ENCODE measurements around the gene CCR1. TPM values are rescaled to one million over a fixed set of nuclear protein-coding genes. Genes with fewer than 3 reads are reported as not detected.
"Not testable (repeated sequence)": the region's sequence is repeated elsewhere in the genome, so short reads cannot be mapped to it uniquely, and the experiment has no call there.

Gene CCR1
- polyA plus RNA-seq, 1 donor = 3.1 TPM

DNA sequence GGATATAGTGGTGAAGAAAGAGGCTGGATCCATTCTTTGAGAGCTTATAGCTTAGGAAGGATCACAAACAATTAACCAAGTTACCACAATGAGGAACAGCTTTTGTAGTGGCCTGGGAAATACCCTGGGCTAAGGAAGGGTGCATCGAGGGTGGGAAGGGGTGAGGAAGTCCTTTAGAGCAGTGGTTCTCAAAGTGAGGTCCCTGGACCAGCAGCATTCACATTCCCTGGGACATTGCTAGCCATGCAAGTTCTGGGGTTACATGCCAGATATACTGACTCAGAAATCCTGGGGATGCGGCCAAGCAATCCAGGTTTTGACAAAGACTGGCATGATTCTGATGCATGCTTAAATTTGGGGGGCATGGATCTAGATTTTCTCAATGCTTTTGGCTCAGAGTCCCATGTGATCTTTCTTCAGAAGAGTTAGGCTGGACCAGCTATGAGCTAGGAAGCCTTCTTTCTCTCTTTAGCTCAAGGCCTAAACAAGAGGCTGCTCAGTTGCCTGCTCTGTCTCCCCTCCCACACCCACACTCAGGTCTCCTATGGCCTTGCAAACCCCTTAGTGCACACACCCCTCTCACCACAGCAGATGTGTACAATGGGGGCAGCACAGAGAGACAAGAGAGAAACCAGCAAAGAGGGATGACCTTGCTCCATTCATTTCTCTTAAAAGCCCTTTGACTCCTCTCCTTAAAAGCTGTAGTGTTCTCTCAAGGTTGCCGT, 1.8 kb upstream of the CCR1 start:
- no peak for DNase-seq

DNA sequence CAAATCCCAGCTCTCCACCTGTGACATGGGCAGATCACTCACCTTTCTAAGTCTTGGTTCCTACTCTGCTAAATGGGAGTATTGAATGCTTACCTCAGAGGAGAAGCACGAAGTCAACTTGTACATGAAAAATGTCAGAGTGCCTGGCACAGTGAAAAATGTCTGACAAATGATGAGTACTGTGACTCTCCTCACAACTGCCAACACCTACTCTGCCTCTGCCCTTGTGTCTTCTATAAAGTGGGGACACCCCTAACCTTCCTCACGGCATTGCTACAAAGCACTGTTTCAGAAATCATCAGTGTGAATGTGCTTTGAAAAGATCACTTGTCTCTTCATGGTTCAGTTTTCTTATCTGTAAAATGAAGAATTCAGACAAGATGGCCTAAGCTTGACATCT, 940 bp upstream of the CCR1 start:
- no peak for DNase-seq

DNA sequence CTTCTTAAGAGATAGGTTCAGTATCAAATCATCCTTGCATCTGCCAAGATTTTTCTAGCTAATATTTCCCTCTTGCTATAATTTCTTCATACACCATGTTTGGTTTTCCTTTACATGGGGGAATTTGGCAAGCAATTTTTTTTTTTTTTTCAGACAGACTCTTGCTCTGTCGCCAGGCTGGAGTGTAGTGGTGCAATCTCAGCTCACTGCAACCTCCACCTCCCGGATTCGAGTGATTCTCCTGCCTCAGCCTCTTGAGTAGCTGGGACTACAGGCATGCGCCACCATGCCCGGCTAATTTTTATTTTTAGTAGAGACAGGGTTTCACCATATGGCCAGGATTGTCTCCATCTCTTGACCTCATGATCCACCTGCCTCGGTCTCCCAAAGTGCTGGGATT, 599 bp downstream of the CCR1 start:
- not testable (repeated sequence) for DNase-seq

DNA sequence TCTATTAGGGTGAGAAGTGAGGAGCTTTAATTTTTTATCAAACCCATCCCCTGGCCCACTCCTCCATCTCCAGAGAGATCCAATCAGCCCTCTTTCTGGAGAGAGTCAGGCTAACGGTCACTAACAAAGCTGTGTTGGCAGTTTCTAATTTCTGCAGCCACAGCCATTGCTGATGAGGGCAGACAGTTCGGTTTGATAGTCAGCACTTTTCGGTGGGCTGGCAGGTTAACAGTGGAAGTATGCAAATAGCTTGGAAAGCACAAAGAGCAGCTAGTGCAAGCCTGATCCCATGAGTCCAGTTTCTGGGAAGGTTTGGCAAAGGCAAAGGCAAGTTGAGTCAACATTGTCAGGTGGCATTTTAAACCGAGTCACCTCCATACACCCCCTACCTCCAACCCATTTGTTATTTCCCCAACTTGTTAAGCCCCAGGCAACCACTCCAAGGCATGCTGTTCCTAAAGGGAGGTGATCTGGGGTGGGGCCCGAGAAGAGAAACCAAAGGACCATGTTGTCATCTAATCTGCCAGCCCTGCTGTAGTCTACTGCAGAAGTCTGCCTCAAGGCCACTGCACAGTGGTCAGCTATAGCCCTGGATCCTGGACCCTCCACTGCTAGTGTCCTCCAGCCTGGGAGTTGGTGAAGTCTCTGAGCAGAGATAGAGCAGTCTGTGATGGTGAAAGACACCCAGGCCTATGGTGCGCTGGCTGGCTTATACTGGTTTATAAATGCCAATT, 1.7 kb downstream of the CCR1 start:
- no peak for DNase-seq

DNA sequence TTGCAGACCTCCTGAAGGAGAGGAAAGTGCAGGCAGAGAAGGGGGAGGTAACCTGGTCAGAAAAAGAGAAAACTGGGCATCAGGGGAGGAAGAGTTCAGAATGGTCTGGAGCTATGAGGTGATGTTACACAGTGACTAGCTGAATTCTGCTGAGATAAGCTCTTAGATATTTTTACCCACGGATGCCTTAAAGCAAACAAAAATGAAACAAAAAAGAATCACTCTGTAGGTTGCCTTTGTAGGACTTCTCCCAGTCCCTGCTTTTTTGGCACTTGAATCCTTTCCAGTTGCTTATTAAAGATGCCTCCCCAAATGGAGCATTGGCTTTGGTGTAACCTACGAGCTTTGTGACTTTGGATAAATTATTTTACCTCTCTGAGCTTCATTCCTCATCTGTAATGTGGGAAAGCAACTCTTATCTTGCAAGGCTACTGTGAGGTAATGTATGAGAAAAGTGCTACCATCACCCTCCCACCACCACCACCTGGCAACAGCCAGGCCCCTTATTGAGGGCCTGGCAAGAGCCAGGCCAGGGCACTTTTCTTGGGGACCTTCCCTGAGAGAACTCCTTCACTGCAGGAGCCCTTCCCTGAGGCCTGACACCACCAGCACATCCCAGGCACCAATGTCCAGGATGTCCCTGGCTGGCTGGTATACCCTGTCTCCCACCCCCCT, 2.7 kb downstream of the CCR1 start:
- no peak for DNase-seq

DNA sequence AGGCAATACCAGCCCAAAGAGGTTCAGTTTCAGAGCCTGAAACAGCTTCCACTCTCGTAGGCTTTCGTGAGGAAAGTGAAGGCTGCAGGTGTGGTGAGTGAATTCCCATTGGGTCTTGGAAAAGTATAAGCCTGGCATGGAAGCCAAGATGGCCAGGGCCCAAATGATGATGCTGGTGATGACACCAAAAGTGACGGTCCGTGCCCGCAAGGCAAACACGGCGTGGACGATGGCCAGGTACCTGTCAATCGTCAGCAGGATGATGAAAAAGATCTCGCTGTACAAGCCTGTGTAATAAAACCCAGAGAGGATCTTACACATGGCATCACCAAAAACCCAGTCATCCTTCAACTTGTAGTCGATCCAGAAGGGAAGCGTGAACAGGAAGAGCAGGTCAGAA, 4.4 kb downstream of the CCR1 start:
- DNase-seq = no peak

DNA sequence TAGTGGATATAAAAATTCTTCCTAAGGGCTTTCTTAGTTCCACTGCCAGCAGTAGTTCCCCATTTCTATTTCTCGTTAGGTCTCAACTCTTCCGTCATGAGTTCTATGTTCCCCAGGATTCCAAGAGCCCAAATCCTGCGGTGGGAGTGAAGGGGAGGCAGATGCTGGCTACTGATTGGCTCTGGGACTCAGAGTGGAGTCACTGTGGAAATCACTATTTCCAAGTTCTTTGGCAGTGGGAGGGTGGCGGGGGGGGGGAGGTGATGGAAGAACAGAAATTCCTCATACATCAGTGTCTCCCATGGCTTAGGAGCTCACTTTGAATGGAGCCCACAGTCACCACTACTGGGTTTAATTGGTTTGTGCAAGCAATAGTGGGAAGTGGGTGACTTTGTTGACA, 5.6 kb downstream of the CCR1 start:
- DNase-seq = no peak

DNA sequence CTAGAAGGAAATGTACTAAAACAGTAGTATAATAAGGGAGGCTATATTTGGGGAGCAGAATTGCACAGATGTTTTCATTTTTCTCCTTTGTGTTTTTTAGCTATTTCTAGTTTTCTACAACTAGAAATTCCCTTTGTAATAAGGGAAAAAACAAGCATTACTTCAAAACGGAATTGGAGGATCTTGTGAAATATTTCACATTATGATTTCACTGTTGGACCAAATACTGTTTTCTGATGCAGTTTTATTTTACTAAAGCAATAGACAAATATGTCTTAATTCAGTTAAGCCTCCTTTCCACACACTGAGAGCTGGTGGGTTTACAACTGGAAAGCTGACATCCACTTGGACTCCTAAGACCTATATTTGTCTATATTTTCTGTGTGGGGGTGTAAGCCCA, 7.3 kb downstream of the CCR1 start:
- no peak for DNase-seq

DNA sequence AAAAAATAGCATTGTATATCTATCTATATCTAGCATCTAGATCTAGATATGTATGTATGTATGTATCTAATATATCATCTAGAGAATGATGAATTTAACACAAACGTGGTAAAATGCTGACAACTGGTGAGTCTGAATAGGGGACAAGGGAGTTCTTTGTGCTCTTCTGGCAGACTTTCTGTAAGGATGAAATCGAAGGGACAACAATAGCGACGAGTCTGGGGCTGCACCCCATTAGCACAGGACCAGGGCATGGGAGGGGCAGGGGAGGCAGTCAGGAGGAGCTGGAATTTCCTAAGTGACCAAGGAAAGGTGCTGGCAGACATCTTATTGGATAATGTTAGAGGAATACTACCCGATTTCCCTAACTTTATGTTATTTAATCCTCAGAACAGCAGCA, 7.9 kb downstream of the CCR1 start:
- DNase-seq = no peak

DNA sequence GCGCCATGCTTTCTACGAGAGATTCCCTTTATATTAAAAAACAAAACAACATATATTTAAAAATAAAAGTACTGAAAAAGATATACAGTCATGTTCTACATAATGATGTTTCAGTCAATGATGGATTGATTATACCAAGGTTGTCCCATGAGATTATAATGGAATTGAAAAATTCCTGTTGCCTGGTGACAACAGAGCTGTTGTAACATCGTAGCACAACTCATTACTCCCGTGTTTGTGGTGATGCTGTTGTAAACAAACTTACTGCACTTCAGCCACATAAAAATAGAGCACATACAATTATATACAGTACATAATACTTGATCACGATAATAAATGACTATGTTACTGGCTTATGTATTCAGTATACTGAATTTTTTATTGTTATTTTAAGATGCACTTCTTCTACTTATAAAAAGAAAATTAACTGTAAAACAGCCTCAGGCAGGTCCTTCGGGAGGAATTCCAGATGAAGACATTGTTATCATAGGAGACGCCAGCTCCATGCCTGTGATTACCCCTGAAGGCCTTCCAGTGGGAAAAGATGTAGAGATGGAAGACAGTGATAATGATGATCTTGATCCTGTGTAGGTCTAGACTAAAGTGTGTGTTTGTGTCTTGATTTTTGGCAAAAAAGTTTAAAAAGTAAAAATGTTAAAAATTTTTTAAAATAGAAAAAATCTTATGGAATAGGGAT, 11.7 kb downstream of the CCR1 start:
- no peak for DNase-seq

DNA sequence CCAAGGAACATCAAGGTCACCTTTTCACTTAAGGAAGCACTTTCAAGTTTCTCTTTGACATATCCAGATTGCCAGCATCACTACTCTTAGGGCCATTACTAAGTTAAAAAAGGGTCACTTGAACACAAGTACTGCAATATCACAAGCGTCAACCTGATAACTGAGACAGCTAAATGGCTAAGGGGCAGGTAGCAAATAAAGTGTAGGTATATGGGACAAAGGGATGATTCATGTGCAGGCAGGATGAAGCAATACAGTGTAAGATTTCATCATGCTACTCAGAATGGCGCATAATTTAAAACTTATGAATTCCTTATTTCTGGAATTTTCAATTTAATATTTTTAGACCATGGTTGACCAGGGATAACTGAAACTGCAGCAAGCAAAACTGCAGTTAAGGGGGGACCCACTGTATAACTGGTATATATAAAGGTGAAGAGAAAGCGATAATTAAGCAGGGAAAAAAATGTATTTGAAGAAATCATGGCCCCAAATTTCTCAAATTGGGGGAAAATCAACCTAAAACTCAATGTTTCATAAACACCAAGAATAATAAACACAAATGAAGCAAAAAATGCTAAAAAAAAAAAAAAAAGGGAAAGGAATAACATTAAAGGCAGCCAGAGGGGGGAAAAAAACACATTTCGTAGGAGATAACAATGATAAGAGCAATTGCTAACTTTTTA, 13.1 kb downstream of the CCR1 start:
- no peak for DNase-seq

DNA sequence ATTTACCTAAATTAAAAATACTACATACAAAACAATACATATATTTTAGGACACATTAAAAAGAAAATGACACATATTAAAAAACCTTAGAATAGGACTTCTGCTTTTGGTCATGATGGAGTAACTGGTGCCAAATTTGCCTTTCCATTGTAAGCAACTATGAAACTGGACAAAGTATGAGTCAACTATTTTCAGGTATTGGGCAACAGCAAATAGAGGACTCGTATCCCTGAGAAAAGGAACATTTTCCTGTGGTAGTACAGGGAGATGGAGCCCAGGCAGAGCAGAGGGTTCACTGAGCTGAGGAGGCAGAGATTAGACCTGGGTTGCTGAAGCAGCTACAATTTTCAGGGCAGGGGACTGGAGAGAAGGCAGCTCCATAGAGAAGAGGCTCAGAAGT, 14.7 kb downstream of the CCR1 start:
- DNase-seq = no peak

DNA sequence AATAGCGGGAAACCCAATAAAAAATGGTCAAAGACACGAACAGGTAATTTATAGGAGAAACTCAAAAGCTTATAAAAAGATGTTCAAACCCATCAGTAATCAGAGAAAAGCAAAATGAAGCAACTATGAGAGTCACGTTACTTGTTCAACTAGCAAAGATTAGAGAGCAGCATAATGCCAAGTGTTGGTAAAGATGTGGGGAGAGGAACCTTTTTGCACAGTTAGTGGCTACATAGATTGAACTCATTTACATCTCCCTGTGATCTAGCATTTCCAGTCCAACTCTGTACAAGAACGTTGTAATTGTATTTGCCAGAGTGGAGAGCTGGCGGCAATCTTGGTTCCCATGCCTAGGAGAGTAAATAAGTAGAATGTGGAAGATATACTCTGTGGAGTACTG, 15.2 kb downstream of the CCR1 start:
- DNase-seq = no peak

DNA sequence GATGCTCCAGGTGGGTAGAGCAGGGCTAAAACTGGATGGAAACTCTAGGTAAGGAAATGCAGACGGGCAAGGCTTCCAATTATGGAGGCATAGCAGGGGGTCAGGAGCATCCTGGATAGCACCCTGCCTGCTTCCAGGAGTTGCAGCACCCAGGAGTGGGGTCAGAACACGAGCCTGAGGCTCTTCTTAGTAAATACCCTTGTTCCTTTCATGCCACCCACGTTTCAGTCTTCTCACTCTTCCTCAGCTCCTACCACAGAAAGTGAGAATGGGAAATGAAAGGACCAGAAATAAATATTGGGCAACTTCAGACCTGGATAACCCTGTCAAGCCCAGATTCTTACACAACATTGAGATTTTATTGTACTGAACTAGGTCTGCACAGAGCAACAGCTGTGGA, 16.4 kb downstream of the CCR1 start:
- no peak for DNase-seq

DNA sequence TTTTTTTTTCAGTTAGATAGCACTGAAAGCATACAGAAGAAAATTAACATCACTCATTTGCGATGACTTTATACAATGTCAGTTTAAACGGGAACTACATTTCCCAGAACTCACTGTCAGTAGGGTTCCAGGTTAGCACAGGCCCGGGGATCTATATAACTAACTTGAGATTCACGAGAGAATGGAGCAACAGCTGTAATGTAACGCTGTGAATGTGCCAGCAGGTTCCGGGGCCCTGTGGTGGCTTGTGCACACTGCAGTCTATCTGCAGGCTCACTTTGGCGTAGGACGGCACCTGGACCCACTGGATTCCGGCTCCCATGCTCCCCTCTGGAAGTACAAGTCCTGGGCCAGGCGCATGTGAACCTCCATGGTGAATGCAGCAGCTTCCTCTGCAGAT, 19.4 kb downstream of the CCR1 start:
- DNase-seq = no peak

DNA sequence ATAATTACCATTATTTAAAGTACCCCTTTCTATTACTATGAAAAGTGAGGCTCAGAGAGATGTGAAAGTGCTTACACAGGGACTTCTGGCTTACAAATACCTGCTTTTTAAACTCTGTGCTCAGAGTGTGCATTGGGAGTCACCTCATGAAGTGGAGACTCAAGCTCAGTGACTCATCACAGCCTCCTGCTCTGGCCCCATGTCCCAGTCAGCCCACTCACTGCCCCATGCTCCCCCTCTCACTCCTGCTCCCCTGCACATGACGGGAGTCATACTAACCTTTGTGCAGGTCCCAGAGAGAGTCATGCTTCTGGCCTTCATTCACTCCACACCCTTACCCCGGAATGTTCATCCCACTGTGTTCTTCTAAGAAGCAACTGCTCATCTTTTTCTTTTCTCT, 20.2 kb downstream of the CCR1 start:
- DNase-seq = no peak

DNA sequence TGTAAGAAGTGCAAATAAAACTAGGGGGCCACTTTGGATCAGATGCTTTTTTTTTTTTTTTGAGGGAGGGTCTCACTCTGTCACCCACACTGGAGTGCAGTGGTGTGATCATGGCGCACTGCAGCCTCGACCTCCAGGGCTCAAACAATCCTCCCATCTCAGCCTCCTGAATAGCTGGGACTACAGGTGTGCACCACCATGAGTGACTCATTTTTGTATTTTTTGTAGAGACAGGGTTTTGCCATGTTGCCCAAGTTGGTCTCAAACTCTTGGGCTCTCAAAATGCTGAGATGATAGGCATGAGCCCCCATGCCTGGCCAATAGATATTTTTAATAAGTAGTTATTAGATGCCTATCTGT, 20.8 kb downstream of the CCR1 start:
- no peak for DNase-seq

DNA sequence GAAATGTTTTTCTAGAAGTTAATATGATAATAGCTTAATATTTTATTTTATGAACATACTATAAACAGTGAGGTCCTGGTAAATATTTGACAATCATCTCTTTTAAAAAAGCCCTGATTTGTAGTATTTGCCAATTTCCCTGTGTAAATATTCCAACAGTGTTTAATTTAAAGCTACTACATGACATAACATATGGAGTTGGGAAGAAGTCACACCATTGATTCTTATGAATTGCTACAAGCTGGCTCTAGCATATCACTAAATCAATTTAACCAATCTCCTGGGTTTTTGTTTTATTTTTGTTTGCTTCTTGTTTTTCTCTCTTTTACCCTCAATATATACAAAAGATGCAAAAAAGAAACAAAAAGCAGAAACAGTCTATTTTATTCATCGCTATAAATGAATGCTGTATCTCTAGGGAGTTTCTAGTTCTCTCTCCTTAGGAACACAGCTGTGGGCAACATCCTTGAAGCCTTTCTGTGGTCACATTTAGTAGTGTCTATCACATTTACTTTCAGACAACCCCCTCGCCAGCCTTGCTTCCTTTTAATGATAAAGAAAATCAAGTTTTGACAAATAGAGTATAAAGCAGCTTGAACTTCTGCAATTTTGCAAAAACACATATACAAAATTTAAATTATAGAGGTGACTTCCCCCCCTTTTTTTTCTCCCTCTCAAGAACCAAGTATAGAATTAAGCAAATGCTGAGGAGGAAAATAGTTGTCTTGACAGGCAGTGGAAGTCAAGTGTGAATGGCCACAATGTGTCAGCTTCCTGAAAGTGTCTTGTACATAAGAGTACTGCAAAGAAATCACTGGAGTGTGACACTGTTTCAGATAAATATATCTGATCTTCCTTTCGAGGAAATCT, 21.4 kb downstream of the CCR1 start:
- no peak for DNase-seq

DNA sequence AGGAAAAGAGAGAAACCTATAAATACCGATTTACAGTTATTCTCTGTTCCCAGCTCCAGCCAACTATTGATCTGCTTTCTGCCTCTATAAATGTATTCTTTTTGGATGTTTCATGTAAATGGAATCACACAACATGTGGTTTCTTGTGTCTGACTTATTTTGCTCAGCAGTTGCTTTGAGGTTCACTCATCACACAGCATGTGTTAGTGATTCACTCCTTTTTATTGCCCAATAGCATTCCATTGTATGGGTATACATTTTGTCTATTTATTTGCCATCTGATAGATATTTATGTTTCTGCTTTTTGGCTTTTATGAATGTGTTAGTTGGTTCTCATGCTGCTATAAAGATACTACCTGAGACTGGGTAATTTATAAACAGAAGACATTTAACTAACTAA, 23.6 kb downstream of the CCR1 start:
- no peak for DNase-seq

DNA sequence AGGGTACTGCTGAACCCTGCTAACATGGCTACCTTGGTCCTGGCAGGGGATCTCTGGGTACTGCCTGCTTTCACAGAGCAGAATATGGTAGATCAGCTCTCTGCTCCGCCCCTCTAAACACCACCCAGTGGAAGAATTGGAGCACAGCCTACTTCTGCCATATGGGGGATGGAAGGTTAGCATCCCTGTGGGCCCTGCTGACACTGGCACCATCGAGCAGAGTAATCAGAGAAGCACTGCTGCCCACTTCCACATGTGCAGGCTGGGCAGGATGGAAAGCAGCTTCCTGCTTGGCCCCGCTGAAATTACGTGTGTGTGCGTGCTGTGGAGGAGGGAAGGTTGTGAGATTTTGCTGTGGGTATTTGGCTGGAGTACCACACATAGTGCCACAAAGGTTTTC, 24.8 kb downstream of the CCR1 start:
- no peak for DNase-seq

DNA sequence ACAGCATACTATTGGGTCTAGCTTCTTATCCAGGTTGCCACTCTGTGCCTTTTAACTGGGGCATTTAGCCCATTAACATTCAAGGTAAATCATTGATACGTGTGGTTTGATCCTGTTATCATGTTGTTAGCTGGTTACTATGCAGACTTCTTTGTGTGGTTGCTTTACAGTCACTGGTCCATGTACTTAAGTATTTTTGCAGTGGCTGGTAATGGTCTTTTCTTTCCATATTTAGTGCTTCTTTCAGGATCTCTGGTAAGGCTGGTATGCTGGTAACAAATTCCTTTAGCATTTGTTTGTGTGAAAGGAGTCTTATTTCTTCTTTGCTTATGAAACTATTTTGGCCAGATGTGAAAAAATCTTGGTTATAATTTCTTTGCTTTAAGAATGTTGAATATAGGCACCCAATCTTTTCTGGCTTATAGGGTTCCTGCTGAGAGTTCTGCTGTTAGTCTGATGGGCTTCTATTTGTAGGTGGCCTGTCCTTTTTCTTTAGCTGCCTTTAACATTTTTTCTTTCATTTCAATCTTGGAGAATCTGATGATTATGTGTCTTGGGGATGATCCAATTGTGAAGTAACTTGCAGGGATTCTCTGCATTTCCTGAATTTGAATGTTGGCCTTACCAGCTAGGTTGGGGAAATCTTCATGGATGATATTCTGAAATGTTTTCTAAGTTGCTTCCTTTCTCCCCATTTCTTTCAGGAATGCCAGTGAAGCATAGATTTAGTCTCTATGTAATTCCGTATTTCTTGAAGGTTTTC, 39.3 kb downstream of the CCR1 start:
- DNase-seq = no peak

Measured in hindlimb muscle (tissue), 1 donor.